Measurements from ENCODE around the gene SCGB3A2.
"Not testable (repeated sequence)": the region's sequence is repeated elsewhere in the genome, so short reads cannot be mapped to it uniquely, and the experiment has no call there.

The SCGB3A2 gene

GRCh38 chr5:147863454-147864158 is 14.9 kb upstream of the SCGB3A2 start:
- DNase-seq: no peak

GRCh38 chr5:147869112-147869511 is 9.4 kb upstream of the SCGB3A2 start:
- no peak for DNase-seq

GRCh38 chr5:147869892-147870291 is 8.6 kb upstream of the SCGB3A2 start:
- DNase-seq: not testable (repeated sequence)

GRCh38 chr5:147871980-147872549 is 6.4 kb upstream of the SCGB3A2 start:
- DNase-seq: not testable (repeated sequence)

- not testable (repeated sequence) for DNase-seq
These were observed 5.6 kb upstream of the SCGB3A2 start for GRCh38 chr5:147872744-147873435.

GRCh38 chr5:147874118-147874875 is 4.2 kb upstream of the SCGB3A2 start:
- DNase-seq: not testable (repeated sequence)

GRCh38 chr5:147874910-147875367 is 3.6 kb upstream of the SCGB3A2 start:
- DNase-seq: no peak

GRCh38 chr5:147876141-147876540 is 2.4 kb upstream of the SCGB3A2 start:
- no peak for DNase-seq

- no peak for DNase-seq
These were observed 1.9 kb upstream of the SCGB3A2 start for GRCh38 chr5:147876626-147877025.

GRCh38 chr5:147879784-147880183 is 1.3 kb downstream of the SCGB3A2 start:
- DNase-seq: no peak

- no peak for DNase-seq
These were observed 2.0 kb downstream of the SCGB3A2 start for GRCh38 chr5:147880487-147880886.

- DNase-seq: no peak
These were observed 4.2 kb downstream of the SCGB3A2 start for GRCh38 chr5:147882586-147883313.

GRCh38 chr5:147887026-147887627 is 8.6 kb downstream of the SCGB3A2 start:
- no peak for DNase-seq

GRCh38 chr5:147887930-147888329 is 9.4 kb downstream of the SCGB3A2 start:
- no peak for DNase-seq

- no peak for DNase-seq
These were observed 14.3 kb downstream of the SCGB3A2 start for GRCh38 chr5:147892696-147893296.

GRCh38 chr5:147893820-147894219 is 15.3 kb downstream of the SCGB3A2 start:
- no peak for DNase-seq

- DNase-seq: no peak
These were observed 17.4 kb downstream of the SCGB3A2 start for GRCh38 chr5:147895864-147896263.

- DNase-seq: no peak
These were observed 20.4 kb downstream of the SCGB3A2 start for GRCh38 chr5:147898875-147899401.

GRCh38 chr5:147901599-147902039 is 23.1 kb downstream of the SCGB3A2 start:
- no peak for DNase-seq

- DNase-seq: no peak
These were observed 24.2 kb downstream of the SCGB3A2 start for GRCh38 chr5:147902609-147903115.

GRCh38 chr5:147904110-147904509 is 25.6 kb downstream of the SCGB3A2 start:
- no peak for DNase-seq
